Stimulated activated CD8-positive, alpha-beta memory T cell treated with anti-CD3 and anti-CD28 coated beads, Interleukin-2, amount 100 ng/mL, for 48 hours (primary cell): ENCODE data around the gene MEIG1.
"Not testable (repeated sequence)": the region's sequence is repeated elsewhere in the genome, so short reads cannot be mapped to it uniquely, and the experiment has no call there.

Source experiments
- DNase-seq, 2 donors: peaks; one replicate each; pipeline ENCODE4 v3.0.0-alpha.2; 2020; ENCODE audit warnings: low read depth in 2 of 2

Gene MEIG1

GRCh38 chr10:14954934-14955333, 4.3 kb upstream of the MEIG1 start:
- DNase-seq = no peak

DNA sequence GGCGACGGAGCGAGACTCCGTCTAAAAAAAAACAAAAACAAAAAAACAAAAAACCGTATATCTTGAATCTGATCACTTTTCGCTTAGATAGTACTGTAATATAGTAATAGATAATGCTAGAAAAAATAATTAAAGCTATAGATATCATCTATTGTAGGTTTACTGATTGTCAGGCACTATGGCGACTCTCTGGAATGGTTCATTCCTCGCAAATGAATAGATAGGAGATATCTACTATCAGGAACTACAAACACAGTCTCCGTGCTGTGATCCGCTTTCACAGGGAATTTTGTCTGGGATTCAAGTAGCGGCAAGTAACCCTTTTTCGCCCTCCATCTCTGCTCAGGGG, 342 bp upstream of the MEIG1 start:
- no peak for DNase-seq

DNA sequence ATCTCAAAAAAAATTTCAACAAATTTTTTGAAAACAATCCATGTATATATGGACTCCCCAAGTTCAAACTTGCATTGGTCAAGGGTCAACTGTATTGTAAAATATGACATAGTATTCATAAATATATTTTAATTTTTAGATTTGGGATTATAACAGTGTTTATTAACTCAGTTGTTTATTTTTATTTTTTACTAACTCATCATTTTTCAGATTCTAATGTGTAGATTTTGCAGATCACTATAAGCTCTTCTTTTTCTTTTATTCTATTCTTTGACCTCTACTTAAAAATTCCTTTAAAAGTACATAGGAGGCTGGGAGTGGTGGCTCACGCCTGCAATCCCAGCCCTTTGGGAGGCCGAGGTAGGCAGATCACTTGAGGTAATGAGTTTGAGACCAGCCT, 8.7 kb downstream of the MEIG1 start:
- no peak for DNase-seq

GRCh38 chr10:14971867-14972448, 12.8 kb downstream of the MEIG1 start:
- peak in 1 of 2 donors; percentile 14 for DNase-seq

GRCh38 chr10:14974153-14974998, 15.2 kb downstream of the MEIG1 start:
- DNase-seq = not testable (repeated sequence)

GRCh38 chr10:14975672-14976273, 16.6 kb downstream of the MEIG1 start:
- no peak for DNase-seq

- no peak for DNase-seq
These were observed 23.6 kb downstream of the MEIG1 start for GRCh38 chr10:14982744-14983143.

- not testable (repeated sequence) for DNase-seq
These were observed 30.4 kb downstream of the MEIG1 start for GRCh38 chr10:14989552-14989951.

DNA sequence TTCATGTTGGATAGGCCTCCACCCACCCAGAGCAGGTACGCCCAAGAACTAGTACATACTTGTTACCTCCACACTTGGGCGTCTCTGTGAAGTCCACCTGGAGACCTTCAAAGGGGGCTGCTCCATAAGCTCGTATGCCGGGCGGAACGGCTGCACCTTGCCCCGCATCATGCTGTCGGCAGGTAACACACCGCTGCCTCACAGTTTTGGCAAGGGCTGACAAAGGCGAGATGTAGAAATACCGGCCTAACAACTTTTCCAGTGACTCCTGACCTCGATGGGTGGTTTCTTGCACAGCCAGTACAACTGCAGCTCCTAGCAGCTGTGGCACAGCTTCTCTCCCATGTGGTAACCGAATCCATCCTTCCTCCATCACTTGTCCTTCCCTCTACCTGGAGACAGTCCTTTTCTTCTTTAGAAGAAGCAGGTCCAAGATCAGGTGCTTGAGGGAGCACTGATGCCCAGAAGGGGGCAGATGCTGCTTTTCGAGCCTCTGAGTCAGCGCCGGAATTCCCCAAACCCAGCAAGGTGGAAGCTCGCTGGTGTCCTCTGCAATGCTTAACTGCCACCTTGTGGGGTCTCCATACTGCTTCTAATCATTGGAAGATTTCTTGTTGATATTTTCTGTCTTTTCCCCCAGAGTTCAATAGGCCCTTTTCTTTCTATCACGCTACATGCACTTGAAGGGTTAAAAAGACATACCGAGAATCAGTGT, 32.0 kb downstream of the MEIG1 start:
- DNase-seq = peak; percentile 43 to 49

- DNase-seq = not testable (repeated sequence)
These were observed 33.1 kb downstream of the MEIG1 start for GRCh38 chr10:14992336-14992735.

- DNase-seq = not testable (repeated sequence)
These were observed 34.6 kb downstream of the MEIG1 start for GRCh38 chr10:14993500-14994455.

DNA sequence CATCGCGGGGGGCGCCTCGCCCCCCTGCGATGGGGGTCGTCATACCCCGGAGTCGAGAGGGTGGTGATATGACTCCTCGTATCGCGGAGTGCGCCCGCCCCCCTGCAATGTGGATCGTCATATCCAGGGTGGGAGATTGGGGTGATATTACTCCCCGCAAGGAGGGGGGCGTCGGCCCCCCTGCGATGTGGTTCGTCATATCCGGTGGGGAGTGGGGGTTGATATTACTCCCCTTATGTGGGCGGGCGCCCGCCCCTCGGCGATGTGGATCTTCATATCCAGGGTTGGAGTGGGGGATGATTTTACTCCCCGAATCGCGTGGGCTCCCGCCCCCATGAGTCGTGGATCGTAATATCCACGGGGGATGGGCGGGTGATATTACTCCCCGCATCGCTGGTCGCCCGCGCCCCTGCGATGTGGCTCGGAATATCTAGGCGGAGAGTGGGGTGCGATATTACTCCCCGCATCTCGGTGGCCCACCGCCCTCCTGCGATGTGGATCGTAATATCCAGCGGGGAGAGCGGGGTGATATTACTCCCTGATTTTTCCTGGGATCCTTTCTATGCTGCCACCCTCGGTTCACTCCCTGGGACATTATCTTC, 36.9 kb downstream of the MEIG1 start:
- DNase-seq = no peak

DNA sequence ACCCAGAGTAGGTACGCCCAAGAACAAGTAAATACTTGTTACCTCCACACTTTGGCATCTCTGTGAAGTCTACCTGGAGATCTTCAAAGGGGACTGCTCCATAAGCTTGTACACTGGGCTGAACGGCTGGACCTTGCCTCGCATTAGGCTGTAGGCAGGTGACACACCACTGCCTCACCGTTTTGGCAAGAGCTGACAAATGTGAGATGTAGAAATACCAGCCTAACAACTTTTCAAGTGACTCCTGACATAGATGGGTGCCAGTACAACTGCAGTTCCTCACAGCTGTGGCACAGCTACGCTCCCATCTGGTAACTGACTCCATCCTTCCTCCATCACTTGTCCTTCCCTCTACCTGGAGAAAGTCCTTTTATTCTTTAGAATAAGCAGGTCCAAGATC, 54.3 kb downstream of the MEIG1 start:
- DNase-seq = not testable (repeated sequence)

DNA sequence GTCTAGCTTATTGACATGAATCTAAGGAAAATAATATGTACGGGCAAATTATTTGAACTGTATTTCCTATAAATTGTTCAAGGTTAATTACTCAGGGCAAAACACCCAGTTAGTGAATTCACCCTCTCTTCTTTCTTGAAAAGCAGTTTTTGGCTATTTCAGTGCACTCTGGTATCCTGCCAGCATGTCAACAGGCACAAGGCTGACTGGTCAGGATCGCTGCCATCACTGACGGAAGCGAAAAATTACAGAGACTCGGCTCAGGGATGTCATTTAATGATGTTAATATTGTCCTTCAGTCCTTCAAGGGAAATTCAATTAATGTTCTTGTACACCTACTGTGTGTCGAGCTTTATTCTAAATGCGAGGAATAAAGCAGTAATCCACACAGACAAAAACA, 56.3 kb downstream of the MEIG1 start:
- DNase-seq = no peak

GRCh38 chr10:15020966-15021365, 61.8 kb downstream of the MEIG1 start:
- DNase-seq = not testable (repeated sequence)
